RCC 7860 (cell line): Measurements from ENCODE around the gene DDN.

ENCODE experiments used
- DNase-seq: peaks from one replicate; pipeline ENCODE4 v3.0.0-alpha.2; 2015; ENCODE audit warnings: low spot score
- FAIRE-seq: peaks from 2 replicates; lab custom pipeline; 2012; peaks lifted over from hg19 to GRCh38; lab: Jason Lieb, UNC

Gene DDN

GRCh38 chr12:49032276-49032675 lies 33.1 kb upstream of the DDN start:
- no peak for FAIRE-seq
- DNase-seq: no peak

DNA sequence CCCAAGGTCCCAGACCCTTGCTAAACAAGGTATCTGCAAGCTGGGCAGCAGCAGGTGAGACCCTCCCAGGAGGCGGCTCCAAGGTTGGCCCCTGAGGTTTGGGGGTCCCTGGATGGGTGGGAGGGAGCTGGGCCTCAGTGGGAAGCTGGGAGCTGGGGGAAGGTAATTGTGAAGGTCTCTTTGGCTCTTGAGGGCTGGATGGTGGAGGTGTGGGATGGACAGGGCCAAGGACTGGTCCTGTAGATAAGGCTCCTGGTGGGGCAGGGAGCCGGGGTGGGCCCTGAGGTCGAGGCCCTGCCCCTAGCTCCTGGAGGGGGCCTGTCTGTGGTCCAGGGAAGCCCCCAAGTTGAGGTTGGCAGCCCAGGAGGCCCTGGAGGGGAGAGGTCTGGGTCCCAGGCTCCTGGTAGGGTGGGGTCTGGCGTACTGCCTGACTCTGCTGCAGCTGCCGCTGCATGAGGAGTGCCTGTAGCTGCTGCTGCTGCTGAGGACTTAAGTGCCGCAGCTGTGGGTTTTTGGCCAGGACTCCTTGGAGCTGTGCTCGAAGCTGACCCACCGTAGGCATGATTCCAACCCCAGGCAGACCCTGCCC lies 32.5 kb upstream of the DDN start:
- no peak for DNase-seq
- FAIRE-seq: no peak

- FAIRE-seq: no peak
- DNase-seq: no peak
Observed at GRCh38 chr12:49030714-49031572, 31.8 kb upstream of the DDN start.

- FAIRE-seq (no peak), DNase-seq (no peak)
Observed at GRCh38 chr12:49030119-49030518, 30.9 kb upstream of the DDN start.

DNA sequence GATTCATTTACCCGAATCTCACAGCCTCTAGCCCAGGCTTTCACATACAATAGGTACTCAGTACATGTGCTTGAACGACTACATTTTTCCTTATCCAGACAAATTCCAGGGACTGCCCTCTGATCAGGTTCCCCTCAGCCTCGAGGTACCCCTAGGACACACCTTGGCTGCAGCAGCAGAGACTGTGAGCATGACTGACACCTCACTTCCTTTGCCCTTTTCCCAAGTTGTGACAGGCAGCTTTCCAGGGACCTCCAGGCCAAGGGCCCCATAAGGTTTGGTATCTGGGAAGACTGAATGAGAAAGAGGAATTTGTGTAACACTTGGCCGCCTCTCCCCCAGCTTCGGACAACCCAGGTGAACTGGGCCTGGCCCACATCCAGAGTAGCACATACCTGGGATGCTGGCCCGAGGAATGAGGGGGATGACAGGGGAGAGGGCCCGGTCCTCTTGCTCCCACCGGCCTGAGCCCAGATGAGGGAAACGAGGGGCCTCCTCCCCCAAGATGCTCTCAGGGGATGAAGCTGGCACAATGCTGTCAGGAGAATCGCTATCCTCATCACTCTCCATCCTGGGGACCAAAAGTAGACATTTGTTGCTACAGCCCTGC lies 29.6 kb upstream of the DDN start:
- DNase-seq: no peak
- no peak for FAIRE-seq

DNA sequence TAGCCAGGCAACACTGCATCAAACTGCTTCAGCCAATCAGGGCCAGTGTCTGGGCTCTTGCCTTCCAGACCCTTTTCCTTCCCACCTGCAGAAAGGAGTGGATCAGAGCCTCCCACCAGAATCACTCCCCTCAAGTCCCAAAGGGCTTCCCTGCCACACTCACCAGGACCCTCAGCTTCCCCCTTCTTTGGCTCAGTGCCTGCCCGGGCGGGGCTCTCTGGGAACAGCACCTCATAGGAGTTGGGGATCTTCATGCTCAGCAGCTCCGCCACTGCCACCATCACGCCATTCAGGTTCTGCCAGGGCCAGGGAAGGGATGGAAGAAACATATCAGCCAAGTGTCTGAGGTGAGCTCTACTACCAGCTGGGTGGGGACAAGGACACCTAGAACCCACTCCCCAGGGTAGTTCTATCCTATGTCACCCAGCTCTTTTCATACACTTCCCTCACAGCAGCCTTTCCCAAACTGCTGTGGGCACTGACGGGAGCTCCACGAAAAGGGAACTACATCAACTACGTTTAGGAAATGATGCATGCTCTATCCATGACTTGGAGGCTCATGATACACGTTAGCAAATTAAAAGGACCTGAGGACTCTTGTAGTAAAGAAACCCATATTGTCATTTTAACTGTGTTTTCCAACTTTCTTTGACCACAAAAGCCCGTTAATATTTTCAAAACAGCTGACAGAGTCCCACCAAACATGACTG lies 28.8 kb upstream of the DDN start:
- FAIRE-seq (no peak), DNase-seq (no peak)

DNA sequence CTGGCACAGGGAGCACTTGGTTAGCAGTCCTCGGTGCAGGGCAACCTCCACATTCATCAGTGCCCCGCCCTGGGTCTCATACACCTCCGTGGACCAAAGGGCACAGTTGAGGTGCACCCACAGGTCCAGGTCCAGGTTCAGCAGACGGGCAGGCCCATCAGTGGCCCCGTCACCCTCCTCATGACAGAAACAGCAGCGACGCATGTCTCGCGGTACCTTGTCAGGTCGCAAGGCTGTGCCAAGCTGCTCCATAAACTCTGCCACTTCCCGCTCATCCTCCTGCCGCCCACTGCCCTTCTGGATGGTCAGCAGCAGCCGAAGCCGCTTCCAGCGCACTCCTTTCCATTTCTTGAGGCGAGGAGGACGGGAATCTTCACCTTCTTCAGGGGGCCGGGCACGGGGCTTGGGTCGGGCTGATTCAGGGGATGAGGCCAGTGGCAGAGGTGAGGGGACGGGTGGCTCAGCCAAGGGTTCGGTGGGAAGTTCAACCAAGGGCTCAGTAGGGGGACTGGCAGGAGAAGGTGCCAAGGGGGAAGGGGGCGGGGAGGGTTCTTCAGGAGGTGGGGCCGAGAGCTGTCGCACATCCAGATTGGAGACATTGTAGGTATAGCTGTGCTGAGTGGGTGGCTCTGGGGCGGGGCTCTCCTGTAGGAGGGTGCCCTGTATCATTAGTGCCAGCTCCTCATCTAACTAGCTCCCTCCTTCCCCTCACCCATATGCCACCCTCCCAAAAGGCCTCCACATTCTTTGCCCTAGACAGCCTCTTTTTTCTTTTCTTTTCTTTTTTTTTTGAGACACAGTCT lies 27.7 kb upstream of the DDN start:
- no peak for DNase-seq
- no peak for FAIRE-seq

DNA sequence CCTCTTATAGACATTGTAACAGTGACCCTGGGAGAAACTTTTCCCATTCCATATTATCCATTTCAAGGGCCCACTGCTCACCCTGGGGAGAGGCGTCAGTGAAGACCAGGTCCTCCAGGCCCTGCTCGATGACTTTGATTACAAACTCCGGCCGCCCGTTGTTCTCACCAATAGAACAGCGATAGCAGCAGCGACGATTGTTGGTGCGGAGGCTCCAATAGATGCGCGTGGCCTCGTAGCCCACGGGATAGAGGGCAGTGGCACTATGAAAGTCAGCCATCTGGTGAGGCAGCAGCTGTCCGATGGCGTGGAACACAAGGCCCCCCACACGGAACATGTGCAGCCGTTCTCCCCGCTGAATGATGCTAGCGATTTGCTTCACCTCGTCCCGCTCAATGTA lies 26.9 kb upstream of the DDN start:
- FAIRE-seq: no peak
- no peak for DNase-seq

GRCh38 chr12:49025463-49025862 lies 26.3 kb upstream of the DDN start:
- FAIRE-seq: no peak
- no peak for DNase-seq

GRCh38 chr12:49024543-49024942 lies 25.4 kb upstream of the DDN start:
- no peak for DNase-seq
- FAIRE-seq: no peak

- DNase-seq (no peak), FAIRE-seq (no peak)
Observed at GRCh38 chr12:49023812-49024211, 24.6 kb upstream of the DDN start.

DNA sequence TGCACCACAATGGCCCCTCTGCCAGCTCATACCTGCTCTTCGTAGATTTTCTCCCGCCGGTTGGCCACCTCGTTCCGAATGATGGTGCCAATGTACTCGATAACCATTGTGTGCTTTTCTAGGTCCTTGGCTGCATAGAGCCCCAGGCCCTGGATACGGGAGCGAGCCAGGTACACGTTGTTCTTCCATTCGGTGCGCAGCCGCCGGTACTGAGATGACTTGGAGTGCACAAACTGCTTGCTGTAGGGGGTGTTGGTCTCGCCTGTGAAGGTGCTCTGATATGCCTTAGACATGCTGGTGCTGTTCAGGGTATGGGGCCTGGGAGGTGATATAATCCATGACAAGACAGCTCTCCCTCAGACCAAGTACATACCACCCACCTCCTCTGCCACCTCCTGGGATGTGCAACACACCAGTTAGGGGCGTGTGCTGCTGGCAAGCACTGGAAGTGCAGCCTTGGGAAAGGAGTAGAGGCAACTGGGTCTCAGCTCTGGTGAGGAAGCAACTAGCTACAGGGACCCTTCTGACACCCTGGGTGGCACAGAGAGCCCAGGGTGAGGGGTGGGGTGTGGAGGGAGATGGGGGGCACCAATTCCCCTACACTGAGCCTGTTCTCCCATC lies 23.5 kb upstream of the DDN start:
- DNase-seq (no peak), FAIRE-seq (no peak)

DNA sequence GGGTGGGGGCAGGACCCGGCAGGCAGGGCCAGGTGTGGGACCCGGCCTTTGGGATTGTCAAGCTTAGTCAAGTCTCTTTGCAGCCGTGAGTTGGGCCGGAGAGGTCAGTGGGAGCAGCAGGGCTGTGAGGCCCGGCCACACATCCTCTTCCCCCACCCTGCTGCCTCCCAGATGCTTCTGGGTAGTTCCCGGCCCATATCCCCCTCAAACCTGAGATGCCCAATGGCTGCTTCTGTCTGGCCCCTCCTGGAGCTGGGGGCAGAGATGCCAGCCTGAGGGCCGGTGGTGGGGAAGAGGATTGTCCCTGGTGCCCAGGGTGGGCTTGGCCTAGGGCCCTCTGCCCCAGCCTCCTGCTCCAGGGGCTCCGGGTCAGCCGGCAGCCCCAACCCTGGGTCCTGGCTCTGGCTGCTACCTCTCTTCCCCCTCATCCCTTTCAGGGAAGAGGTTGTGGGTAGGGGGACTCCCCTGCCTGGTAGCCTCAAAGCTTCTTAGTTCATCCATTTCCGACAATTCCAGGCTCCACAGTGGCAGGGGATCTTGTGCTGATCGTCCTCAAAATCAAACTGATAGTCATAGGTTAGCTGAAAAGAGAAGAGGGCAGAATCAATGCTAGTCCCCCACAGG lies 22.2 kb upstream of the DDN start:
- no peak for FAIRE-seq
- DNase-seq: no peak

DNA sequence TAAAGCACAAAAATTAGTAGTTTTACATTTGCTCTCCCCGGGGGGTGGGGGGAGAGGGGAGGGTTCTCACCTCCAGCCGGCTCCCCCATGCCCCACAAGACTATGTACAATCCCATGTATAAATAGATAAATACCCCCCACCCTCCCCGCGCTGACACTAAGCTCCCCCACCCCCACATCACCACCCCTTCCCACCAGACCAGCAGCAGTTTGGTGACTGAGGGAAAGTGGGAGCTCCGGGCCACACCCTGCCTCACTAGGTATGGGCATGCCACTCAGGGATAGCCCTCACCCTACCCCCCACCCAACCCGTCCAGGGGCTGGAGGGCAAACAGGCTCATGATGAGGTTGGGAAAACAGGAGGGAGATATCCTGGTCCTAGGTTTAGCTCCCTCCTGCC lies 21.3 kb upstream of the DDN start:
- DNase-seq (no peak), FAIRE-seq (no peak)

- DNase-seq: peak; percentile 23
- no peak for FAIRE-seq
Observed at GRCh38 chr12:49019443-49020324, 20.5 kb upstream of the DDN start.

- no peak for FAIRE-seq
- DNase-seq: no peak
Observed at GRCh38 chr12:49019120-49019430, 19.9 kb upstream of the DDN start.

GRCh38 chr12:49018261-49019119 lies 19.3 kb upstream of the DDN start, which contains the start of gene PRKAG1:
Gene PRKAG1, minus strand, starts transcription at chr12:49018776. Its CDS starts 36 bp downstream, at chr12:49018740.
- FAIRE-seq (no peak), DNase-seq (peak; percentile 81)

GRCh38 chr12:49017891-49018260 lies 18.7 kb upstream of the DDN start:
- no peak for FAIRE-seq
- no peak for DNase-seq
